Spleen (tissue), 11 donors: Measurements from ENCODE around the gene UQCC3. TPM values are rescaled to one million over a fixed set of nuclear protein-coding genes. Genes with fewer than 3 reads are reported as not detected.

Experiments
- DNase-seq: peaks from one replicate; pipeline ENCODE4 v3.0.0-alpha.2; 2020
- H3K27ac ChIP-seq, 8 donors: fragments of 200-600 bp; sonication (generic) in 7 of 8; 1 replicate in 4 of 8; 2 replicates in 4 of 8; pipeline versions ENCODE4 v1.5.0 to v1.8.0; 2016 to 2021; ENCODE audit warnings: inconsistent platforms in 4 of 8, mild to moderate bottlenecking in 4 of 8, moderate library complexity in 1 of 8
- H3K27me3 ChIP-seq, 7 donors: fragments of 200-600 bp; sonication (generic) in 6 of 7; replicated peaks in 1 of 7; 1 replicate in 4 of 7; 2 replicates in 3 of 7; pipeline versions ENCODE4 v1.5.0 to v1.8.0; 2016 to 2021; ENCODE audit warnings: inconsistent platforms in 3 of 7, mild to moderate bottlenecking in 1 of 7
- H3K36me3 ChIP-seq, 6 donors: fragments of 200-600 bp; sonication (generic) in 5 of 6; 1 replicate in 4 of 6; 2 replicates in 2 of 6; pipeline versions ENCODE4 v1.5.0 to v1.8.0; 2016 to 2021; ENCODE audit warnings: inconsistent platforms in 2 of 6
- H3K4me1 ChIP-seq, 6 donors: fragments of 200-600 bp; sonication (generic) in 5 of 6; 1 replicate in 3 of 6; 2 replicates in 3 of 6; pipeline versions ENCODE4 v1.5.0 to v1.8.0; 2016 to 2021; ENCODE audit warnings: inconsistent platforms in 3 of 6
- H3K4me3 ChIP-seq, 8 donors: fragments of 200-600 bp; sonication (generic) in 7 of 8; 1 replicate in 4 of 8; 2 replicates in 4 of 8; pipeline versions ENCODE4 v1.5.0 to v1.8.0; 2016 to 2021; ENCODE audit warnings: inconsistent platforms in 4 of 8, mild to moderate bottlenecking in 4 of 8, moderate library complexity in 2 of 8
- H3K9me3 ChIP-seq, 8 donors: fragments of 200-600 bp; sonication (generic) in 7 of 8; 1 replicate in 4 of 8; 2 replicates in 4 of 8; pipeline versions ENCODE4 v1.5.0 to v1.8.0; 2016 to 2021; ENCODE audit warnings: inconsistent platforms in 4 of 8
- POLR2A ChIP-seq, 3 donors: fragments of 450-650 bp; IDR thresholded peaks; one replicate each; pipeline ENCODE4 v1.5.1; 2017; ENCODE audit warnings: antibody characterized with exemption in 3 of 3, mild to moderate bottlenecking in 1 of 3
- POLR2AphosphoS5 ChIP-seq, 3 donors: sonication (generic); formaldehyde crosslinking; IDR thresholded peaks; one replicate each; pipeline ENCODE4 v1.5.1; 2017; ENCODE audit warnings: antibody characterized with exemption in 3 of 3
- WGBS, 5 donors: extraction: QIAGEN DNeasy Blood & Tissue Kit in 3 of 5; methylation state at CpG; one replicate each; pipeline versions ENCODE4 v1.1.5 to v1.1.7; 2013 to 2018; 5-methylcytosine and 5-hydroxymethylcytosine counted together
- intact Hi-C: fragments of 100-400 bp; cut with DNase I; formaldehyde crosslinking; loops from one replicate; pipeline ENCODE4 v1.15.0; 2023; ENCODE audit warnings: low total_unique reads
- polyA plus RNA-seq, 3 donors: library from polyadenylated mRNA; stranded (reverse); fragments of 200-250 nt; gene quantifications; one replicate each; pipeline ENCODE4 v1.2.1, GENCODE V29; 2013
- total RNA-seq, 7 donors: library from RNA; depleted of rRNA in 3 of 7; stranded (reverse); fragments of >200 nt in 3 of 7; fragmentation: NEBNext Ultra II Directional in 4 of 7; extraction: Animal tissue kit (Norgen Biotek cat#: 25700) in 4 of 7; gene quantifications; one replicate each; pipeline versions ENCODE4 v1.1.0 to v1.2.1, GENCODE V29; 2016 to 2021
- TF ChIP-seq, protein P1 (sequence below), 11 experiments: fragments of 200-600 bp in 7 of 11; fragments of 450-650 bp in 4 of 11; sonication (generic) in 4 of 11; IDR thresholded peaks in 8 of 11; conservative IDR thresholded peaks in 3 of 11; 1 replicate in 7 of 11; 2 replicates in 4 of 11; pipeline versions ENCODE4 v1.4.0 to v1.8.0; 2016 to 2021; ENCODE audit warnings: antibody characterized with exemption in 11 of 11, inconsistent platforms in 4 of 11, mild to moderate bottlenecking in 1 of 11
- donor health status: healthy with polysubstance abuse.
- donor health status: DM: no; HTN: no; CAD: no; lungs with moderate emphysema.
- donor health status: DM: no; HTN: no; CAD: no.
- donor health status: Bipolar disorder and iron deficiency.
- donor health status: healthy.
- donor health status: DM: no; HTN: no; CAD: no.
- donor health status: DM: yes; HTN: yes; CAD: no.

The UQCC3 gene
- total and polyA plus RNA-seq, 10 donors, result 4.9 to 23.7 (median 6.2) TPM

DNA sequence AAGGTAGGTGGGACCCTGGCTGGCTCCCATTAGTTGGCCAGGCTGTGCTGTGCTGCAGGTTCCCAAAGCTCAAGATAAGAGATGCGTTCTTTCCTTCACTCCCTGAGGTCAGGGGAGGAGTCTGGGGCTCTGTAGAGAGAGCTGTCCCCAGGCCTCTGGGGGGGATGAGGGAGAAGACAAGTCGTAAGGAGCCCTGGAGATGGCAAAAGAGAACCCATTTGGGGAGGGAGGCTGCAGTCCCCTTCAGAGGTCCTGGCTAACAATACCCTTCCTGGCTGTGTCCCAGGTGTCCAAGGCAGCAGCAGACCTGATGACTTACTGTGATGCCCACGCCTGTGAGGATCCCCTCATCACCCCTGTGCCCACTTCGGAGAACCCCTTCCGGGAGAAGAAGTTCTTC, 36.9 kb downstream of the UQCC3 start:
- Histone ChIP-seq H3K4me1 (peaks cover 34 to 87% (median 62%) of the 10 kb centered on the region in 6 donors), H3K9me3 (no peaks in the 10 kb centered on the region), H3K36me3 (peaks cover 0 to 34% (median 26%) of the 10 kb centered on the region in 6 donors), H3K27me3 (no peaks in the 10 kb centered on the region), H3K4me3 (peak overlapping the region in 7 of 8 donors; percentile 41 to 75 (median 52)), H3K27ac (peak overlapping the region; percentile 93 to 99 (median 97))
- WGBS, 5 donors, result 78 to 85% (median 83%) methylated on average over 5 of the region's 5 CpGs
- intact Hi-C loops, result no loop called here
- TF ChIP-seq POLR2AphosphoS5 (IDR thresholded peaks at IDR 0.05) (no peak), POLR2A (IDR thresholded peaks at IDR 0.05) (no peak)
- TF ChIP-seq, protein P1, sequence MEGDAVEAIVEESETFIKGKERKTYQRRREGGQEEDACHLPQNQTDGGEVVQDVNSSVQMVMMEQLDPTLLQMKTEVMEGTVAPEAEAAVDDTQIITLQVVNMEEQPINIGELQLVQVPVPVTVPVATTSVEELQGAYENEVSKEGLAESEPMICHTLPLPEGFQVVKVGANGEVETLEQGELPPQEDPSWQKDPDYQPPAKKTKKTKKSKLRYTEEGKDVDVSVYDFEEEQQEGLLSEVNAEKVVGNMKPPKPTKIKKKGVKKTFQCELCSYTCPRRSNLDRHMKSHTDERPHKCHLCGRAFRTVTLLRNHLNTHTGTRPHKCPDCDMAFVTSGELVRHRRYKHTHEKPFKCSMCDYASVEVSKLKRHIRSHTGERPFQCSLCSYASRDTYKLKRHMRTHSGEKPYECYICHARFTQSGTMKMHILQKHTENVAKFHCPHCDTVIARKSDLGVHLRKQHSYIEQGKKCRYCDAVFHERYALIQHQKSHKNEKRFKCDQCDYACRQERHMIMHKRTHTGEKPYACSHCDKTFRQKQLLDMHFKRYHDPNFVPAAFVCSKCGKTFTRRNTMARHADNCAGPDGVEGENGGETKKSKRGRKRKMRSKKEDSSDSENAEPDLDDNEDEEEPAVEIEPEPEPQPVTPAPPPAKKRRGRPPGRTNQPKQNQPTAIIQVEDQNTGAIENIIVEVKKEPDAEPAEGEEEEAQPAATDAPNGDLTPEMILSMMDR (IDR thresholded peaks at IDR 0.05 in 8 of 11, conservative IDR thresholded peaks at IDR 0.05 in 3 of 11), result no peak
- no peak for DNase-seq

DNA sequence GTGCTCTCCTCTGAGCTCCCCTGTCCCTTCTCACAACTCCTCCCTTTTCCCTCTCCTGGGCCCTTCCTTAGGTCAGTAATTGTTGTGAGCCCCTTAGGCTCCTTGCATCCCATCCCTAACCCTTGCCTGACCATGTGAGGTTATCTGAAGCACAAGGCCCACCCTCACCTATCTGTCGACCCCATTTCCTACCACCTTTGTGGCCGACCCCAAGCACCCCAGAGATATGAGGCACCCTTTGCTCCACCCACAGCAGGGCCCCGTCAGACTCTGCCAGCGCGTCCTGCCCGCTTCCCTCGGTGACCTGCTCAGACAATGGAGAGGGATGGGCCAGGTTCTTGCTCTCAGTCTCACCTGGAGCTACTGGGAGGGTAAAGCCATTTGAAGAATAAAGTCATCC, 37.3 kb downstream of the UQCC3 start:
- peak overlapping the region; percentile 41 to 75 (median 51) for H3K4me3 ChIP-seq
- WGBS, 5 donors, result 1 to 5% (median 1%) methylated on average over 7 of the region's 7 CpGs
- H3K27ac ChIP-seq, result peak overlapping the region; percentile 93 to 99 (median 97)
- DNase-seq, result peak; percentile 90
- H3K27me3 ChIP-seq, result no peaks in the 10 kb centered on the region
- peaks cover 34 to 87% (median 64%) of the 10 kb centered on the region in 6 donors for H3K4me1 ChIP-seq
- TF ChIP-seq POLR2A (IDR thresholded peaks at IDR 0.05), result no peak
- peak in 1 of 3 donors; percentile 40 for TF ChIP-seq POLR2AphosphoS5 (IDR thresholded peaks at IDR 0.05)
- intact Hi-C loops, result no loop called here
- peaks cover 0 to 38% (median 30%) of the 10 kb centered on the region in 6 donors for H3K36me3 ChIP-seq
- no peaks in the 10 kb centered on the region for H3K9me3 ChIP-seq

DNA sequence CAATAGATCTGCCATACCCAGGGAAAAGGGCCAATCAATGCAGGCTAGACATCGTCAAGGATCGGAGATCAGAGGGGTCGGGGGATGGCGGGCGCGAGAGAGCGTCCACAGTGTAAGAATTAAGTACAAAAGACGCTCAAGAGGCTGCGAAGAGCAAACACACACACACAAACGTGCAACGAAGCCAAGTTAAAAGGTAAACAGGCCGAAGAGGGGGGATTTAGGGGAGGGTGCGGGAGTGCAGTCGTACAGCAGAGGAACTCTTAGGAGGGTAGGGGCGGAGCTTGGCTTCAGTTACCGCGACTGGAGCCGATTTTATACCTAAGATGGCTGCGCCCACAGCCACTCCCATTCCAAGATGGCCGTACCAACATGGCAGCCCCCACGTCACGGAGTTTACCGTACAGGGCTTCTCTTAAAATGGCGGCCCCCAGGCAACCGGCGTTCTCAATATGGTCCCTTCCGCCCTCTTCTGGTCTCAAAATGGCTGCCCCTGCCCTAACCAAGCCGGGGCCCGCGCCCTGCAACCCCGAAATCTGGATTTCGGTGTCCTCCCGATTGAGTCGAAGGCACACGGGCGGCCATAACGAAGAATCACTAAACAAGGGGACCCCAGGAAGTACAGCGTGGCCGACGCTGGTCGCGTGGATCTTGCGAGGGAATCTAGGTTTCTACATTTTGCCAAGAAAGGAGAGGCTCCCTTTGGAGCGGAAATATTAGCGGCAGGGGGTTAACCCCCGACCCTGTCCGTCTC, 38.0 kb downstream of the UQCC3 start:
- H3K27me3 ChIP-seq, result no peaks in the 10 kb centered on the region
- intact Hi-C loops, result no loop called here
- no peaks in the 10 kb centered on the region for H3K9me3 ChIP-seq
- WGBS, 5 donors, result 0 to 2% (median 1%) methylated on average over 35 to 47 of the region's 47 CpGs
- H3K4me3 ChIP-seq, result peak overlapping the region; percentile 41 to 75 (median 51)
- peaks cover 34 to 87% (median 65%) of the 10 kb centered on the region in 6 donors for H3K4me1 ChIP-seq
- TF ChIP-seq, protein P1 (IDR thresholded peaks at IDR 0.05 in 8 of 11, conservative IDR thresholded peaks at IDR 0.05 in 3 of 11), result peak in 2 of 11 experiments; percentile 23 to 36
- TF ChIP-seq POLR2AphosphoS5 (IDR thresholded peaks at IDR 0.05) (peak; percentile 85 to 93 (median 87)), POLR2A (IDR thresholded peaks at IDR 0.05) (peak in 1 of 3 donors; percentile 56)
- peaks cover 0 to 44% (median 36%) of the 10 kb centered on the region in 6 donors for H3K36me3 ChIP-seq
- H3K27ac ChIP-seq, result peak overlapping the region; percentile 93 to 99 (median 97)
- peak; percentile 99 for DNase-seq

DNA sequence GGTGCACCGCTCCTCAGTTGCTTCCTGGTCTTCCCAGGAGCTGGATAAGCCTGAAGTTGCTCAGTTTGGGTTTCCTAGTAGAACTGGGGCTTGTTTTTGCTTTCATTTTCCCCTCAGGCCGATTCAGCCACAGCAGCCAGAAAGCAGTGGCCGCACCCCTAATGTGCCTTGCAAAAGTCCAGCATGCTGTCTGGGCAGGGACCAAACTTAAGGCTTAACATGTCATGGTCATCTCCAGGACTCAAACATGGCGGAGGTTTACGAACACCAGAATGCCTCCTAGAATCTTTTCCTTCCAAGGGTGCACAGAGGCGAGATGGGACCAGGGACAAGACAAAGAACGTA, 38.5 kb downstream of the UQCC3 start:
- Histone ChIP-seq H3K4me1 (peaks cover 34 to 86% (median 63%) of the 10 kb centered on the region in 6 donors), H3K4me3 (peak overlapping the region; percentile 37 to 75 (median 51))
- 58 to 67% (median 64%) methylated on average over 7 of the region's 7 CpGs for WGBS, 5 donors

More for the DNA sequence above, 38.5 kb downstream of the UQCC3 start:
- Histone ChIP-seq H3K9me3 (no peaks in the 10 kb centered on the region), H3K27me3 (no peaks in the 10 kb centered on the region), H3K27ac (peak overlapping the region; percentile 93 to 99 (median 97)), H3K36me3 (peaks cover 0 to 49% (median 41%) of the 10 kb centered on the region in 6 donors)
- no peak for DNase-seq
- intact Hi-C loops, result no loop called here
- TF ChIP-seq POLR2AphosphoS5 (IDR thresholded peaks at IDR 0.05), result no peak
- TF ChIP-seq, protein P1 (IDR thresholded peaks at IDR 0.05 in 8 of 11, conservative IDR thresholded peaks at IDR 0.05 in 3 of 11), result no peak
- TF ChIP-seq POLR2A (IDR thresholded peaks at IDR 0.05), result no peak
